GM19043 (cell line): Measurements from ENCODE around the gene DHX16.
A peak's percentile ranks its signal among the peaks of the same experiment; 100 is the strongest.
"Not testable (repeated sequence)": the region's sequence is repeated elsewhere in the genome, so short reads cannot be mapped to it uniquely, and the experiment has no call there.

ENCODE experiments used
- ATAC-seq: cut with Tn5 transposase; IDR thresholded peaks from one replicate; pipeline ENCODE4 v1.9.1; 2021; ENCODE audit warnings: low read depth; ENCODE audit not compliant: unreplicated experiment

Gene DHX16

GRCh38 chr6:30679765-30680535 lies 7.1 kb upstream of the DHX16 start:
- ATAC-seq = no peak

- ATAC-seq = no peak
These were observed 6.3 kb upstream of the DHX16 start for GRCh38 chr6:30678964-30679726.

GRCh38 chr6:30676660-30677285 lies 4.0 kb upstream of the DHX16 start:
- no peak for ATAC-seq

- ATAC-seq = no peak
These were observed 1.9 kb downstream of the DHX16 start for GRCh38 chr6:30670760-30671527.

GRCh38 chr6:30666300-30666699 lies 6.5 kb downstream of the DHX16 start:
- ATAC-seq = not testable (repeated sequence)

GRCh38 chr6:30664994-30665767 lies 7.6 kb downstream of the DHX16 start:
- ATAC-seq = no peak

GRCh38 chr6:30657922-30658321 lies 14.9 kb downstream of the DHX16 start:
- not testable (repeated sequence) for ATAC-seq

- no peak for ATAC-seq
These were observed 15.4 kb downstream of the DHX16 start for GRCh38 chr6:30657454-30657853.

- no peak for ATAC-seq
These were observed 16.3 kb downstream of the DHX16 start for GRCh38 chr6:30656513-30656912.

- no peak for ATAC-seq
These were observed 17.1 kb downstream of the DHX16 start for GRCh38 chr6:30655743-30656094.

GRCh38 chr6:30654798-30655742 lies 17.7 kb downstream of the DHX16 start:
- no peak for ATAC-seq

- ATAC-seq = no peak
These were observed 21.7 kb downstream of the DHX16 start for GRCh38 chr6:30651143-30651542.

- ATAC-seq = peak; percentile 53
These were observed 25.3 kb downstream of the DHX16 start for GRCh38 chr6:30647242-30648116.

- ATAC-seq = peak; percentile 50
These were observed 26.2 kb downstream of the DHX16 start, which contains the start of gene C6orf136 for GRCh38 chr6:30646450-30647241. Gene C6orf136 (plus strand): TSS chr6:30647133. CDS start chr6:30647232, 99 bp downstream.

GRCh38 chr6:30645989-30646388 lies 26.8 kb downstream of the DHX16 start:
- ATAC-seq = no peak

GRCh38 chr6:30644769-30645168 lies 28.0 kb downstream of the DHX16 start:
- no peak for ATAC-seq

GRCh38 chr6:30643656-30644055 lies 29.1 kb downstream of the DHX16 start:
- no peak for ATAC-seq
